T-helper 1 cell treated with Interleukin-12 subunit alpha and Interleukin-12 subunit beta and Interleukin-4 antibody, amounts not matched to agents 30 μg/mL and 1 μg/mL, for 36 hours (primary cell): ENCODE results near the gene ATP8B1.
A peak's percentile ranks its signal among the peaks of the same experiment; 100 is the strongest.

Experiments used
- H3K27ac Mint-ChIP-seq: one replicate; pipeline ENCODE4 v1.8.0; 2021; ENCODE audit warnings: mild to moderate bottlenecking, mixed read lengths
- H3K27me3 Mint-ChIP-seq: one replicate; pipeline ENCODE4 v1.8.0; 2021; ENCODE audit warnings: low read depth, mixed read lengths
- H3K36me3 Mint-ChIP-seq: one replicate; pipeline ENCODE4 v1.8.0; 2021; ENCODE audit warnings: low read depth, mixed read lengths
- H3K4me1 Mint-ChIP-seq: one replicate; pipeline ENCODE4 v1.8.0; 2021; ENCODE audit warnings: low read depth, mixed read lengths
- H3K4me3 Mint-ChIP-seq: one replicate; pipeline ENCODE4 v1.8.0; 2021; ENCODE audit warnings: mild to moderate bottlenecking, moderate library complexity, mixed read lengths
- H3K9me3 Mint-ChIP-seq: one replicate; pipeline ENCODE4 v1.8.0; 2021; ENCODE audit warnings: mixed read lengths

The ATP8B1 gene

DNA sequence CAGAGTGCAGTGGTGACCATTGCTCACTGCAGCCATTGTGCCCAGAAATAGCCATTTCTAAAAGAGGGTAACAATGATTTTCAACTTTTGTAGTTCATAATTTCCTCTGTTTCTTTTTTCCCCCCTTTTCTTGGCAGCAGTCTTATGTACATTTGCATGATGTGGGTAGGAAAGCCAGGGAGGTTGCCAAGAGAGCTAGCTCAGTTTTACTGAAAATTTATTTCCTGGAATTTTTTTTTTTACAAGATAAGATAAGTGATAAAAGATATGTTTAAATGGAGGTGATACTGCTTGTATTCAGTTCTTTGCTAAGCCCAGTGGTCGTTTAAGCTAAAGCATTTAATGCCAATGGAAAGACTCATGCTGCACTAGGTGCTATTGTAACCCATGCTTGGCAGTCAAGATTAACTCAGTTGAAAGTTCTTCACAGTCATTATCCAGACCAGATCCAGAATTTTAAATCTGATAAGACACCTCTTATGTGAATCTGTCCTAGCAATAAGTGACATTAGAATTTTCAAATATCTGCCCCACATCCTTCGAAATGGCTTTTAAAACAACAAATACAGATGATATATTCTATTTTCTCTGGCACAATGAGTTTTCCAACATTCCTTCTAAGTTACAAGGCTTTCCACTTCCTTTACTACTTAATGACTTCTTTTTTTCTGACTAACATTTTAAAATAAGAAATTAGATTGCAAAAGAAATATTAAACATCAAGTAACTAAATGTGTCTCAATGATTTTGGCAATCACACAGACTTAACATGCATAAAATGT, 4.4 kb upstream of the ATP8B1 start:
- no peak overlapping the region for H3K27ac Mint-ChIP-seq
- H3K36me3 Mint-ChIP-seq: no peaks in the 10 kb centered on the region
- H3K9me3 Mint-ChIP-seq: peaks cover 1% of the 10 kb centered on the region
- peaks cover 38% of the 10 kb centered on the region for H3K27me3 Mint-ChIP-seq
- H3K4me1 Mint-ChIP-seq: no peaks in the 10 kb centered on the region
- no peak overlapping the region for H3K4me3 Mint-ChIP-seq

DNA sequence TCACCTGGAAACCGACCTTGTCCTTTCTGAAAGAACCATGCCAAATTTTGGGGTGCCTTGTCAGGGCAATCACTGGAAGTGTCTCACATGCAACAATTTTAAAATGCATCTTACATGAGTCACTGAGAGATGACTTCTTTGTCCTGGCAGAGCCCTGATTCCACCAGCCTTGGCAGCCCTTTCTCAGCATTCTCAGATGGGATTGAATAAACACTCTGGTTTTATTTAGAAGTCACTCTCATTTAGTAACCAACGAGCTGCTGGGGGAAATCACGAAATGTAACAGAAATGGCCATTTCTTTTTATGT, 3.8 kb upstream of the ATP8B1 start:
- Mint-ChIP-seq H3K27ac (no peak overlapping the region), H3K36me3 (no peaks in the 10 kb centered on the region), H3K27me3 (peaks cover 44% of the 10 kb centered on the region), H3K9me3 (no peaks in the 10 kb centered on the region), H3K4me3 (no peak overlapping the region), H3K4me1 (peaks cover 3% of the 10 kb centered on the region)

- no peak overlapping the region for H3K27ac Mint-ChIP-seq
- no peaks in the 10 kb centered on the region for H3K36me3 Mint-ChIP-seq
- peaks cover 4% of the 10 kb centered on the region for H3K4me1 Mint-ChIP-seq
- peaks cover 50% of the 10 kb centered on the region for H3K27me3 Mint-ChIP-seq
- no peaks in the 10 kb centered on the region for H3K9me3 Mint-ChIP-seq
- no peak overlapping the region for H3K4me3 Mint-ChIP-seq
These were observed 3.3 kb upstream of the ATP8B1 start for GRCh38 chr18:57806201-57806977.

- Mint-ChIP-seq H3K27me3 (peaks cover 61% of the 10 kb centered on the region), H3K27ac (no peak overlapping the region), H3K4me1 (peaks cover 4% of the 10 kb centered on the region), H3K9me3 (no peaks in the 10 kb centered on the region), H3K36me3 (no peaks in the 10 kb centered on the region), H3K4me3 (no peak overlapping the region)
These were observed 2.0 kb upstream of the ATP8B1 start for GRCh38 chr18:57805117-57805516.

GRCh38 chr18:57804557-57804956, 1.4 kb upstream of the ATP8B1 start:
- H3K36me3 Mint-ChIP-seq: no peaks in the 10 kb centered on the region
- no peak overlapping the region for H3K4me3 Mint-ChIP-seq
- H3K27ac Mint-ChIP-seq: no peak overlapping the region
- H3K9me3 Mint-ChIP-seq: no peaks in the 10 kb centered on the region
- peaks cover 66% of the 10 kb centered on the region for H3K27me3 Mint-ChIP-seq
- H3K4me1 Mint-ChIP-seq: peaks cover 4% of the 10 kb centered on the region

DNA sequence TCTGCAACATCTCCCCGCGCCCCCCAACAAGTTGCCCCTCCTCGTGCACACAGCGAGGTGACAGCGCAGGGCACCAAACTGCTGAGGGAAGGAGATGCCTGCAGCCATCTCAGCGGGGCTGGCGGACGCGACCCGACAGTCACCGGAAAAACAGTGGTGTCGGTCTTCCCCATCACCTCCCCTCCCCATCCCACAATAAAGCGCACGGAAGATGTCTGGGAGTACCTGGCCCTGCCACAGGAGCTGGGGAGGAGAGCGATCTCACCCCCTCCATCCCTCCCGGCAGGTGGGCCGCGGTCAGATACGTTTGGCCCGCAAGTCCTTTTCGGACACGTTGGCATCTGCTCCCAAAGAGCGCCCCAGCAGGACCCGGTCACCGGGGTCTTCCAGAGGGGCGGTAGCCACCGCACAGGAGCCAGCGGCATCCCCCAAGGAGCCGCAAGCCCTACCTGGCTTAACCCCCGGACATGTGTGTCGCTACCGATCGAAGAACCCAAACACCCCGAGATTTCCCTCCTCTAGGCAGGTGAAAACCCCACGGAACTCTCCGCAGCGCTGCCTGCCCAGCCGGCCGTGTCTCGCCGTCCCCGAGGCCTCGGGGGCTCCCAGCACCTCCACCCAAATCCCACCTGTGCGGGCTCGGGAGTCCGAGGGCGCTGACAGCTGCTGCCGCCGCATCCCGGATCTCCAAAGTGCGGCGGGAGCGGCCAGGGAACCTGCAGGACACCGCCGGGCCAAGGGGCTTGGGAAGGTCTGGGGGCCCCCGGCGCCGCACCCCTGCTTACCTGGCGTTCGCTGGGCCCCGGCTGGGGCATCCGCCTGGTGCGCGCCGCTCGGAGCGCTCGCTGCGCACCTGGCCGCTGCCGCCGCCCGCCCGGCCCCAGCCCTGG, 657 bp downstream of the ATP8B1 start:
- no peak overlapping the region for H3K27ac Mint-ChIP-seq

DNA sequence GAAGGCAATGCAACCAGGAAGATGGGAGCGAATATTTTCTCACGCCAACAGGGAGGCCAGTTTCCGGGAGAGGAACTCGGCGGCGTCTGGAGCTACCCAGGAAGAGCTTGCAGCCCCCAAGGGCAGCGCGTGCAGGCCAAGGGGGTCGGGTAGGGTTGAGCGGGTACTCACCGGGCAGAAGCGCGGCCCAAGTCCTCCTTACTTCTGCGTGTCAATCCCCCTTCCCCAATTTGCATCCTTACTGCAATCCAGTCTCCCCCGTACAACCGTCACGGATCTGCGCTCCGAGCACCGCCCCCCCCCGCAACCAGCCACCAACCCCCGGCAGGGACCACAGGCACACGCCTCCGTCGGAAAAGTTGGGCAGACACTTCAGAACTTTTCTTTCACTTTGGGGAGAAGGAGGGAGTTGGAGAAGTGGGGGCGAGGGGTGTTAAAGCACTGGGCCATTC, 1.3 kb downstream of the ATP8B1 start:
- Mint-ChIP-seq H3K36me3 (no peaks in the 10 kb centered on the region), H3K4me1 (peaks cover 4% of the 10 kb centered on the region), H3K4me3 (peak overlapping the region; percentile 59), H3K27me3 (peaks cover 56% of the 10 kb centered on the region), H3K9me3 (no peaks in the 10 kb centered on the region), H3K27ac (no peak overlapping the region)

More for the DNA sequence above, 657 bp downstream of the ATP8B1 start:
- no peaks in the 10 kb centered on the region for H3K36me3 Mint-ChIP-seq
- H3K27me3 Mint-ChIP-seq: peaks cover 58% of the 10 kb centered on the region
- H3K9me3 Mint-ChIP-seq: no peaks in the 10 kb centered on the region
- H3K4me3 Mint-ChIP-seq: peak overlapping the region; percentile 59
- H3K4me1 Mint-ChIP-seq: peaks cover 4% of the 10 kb centered on the region

GRCh38 chr18:57801325-57801724, 1.8 kb downstream of the ATP8B1 start:
- H3K27ac Mint-ChIP-seq: no peak overlapping the region
- peak overlapping the region; percentile 59 for H3K4me3 Mint-ChIP-seq
- H3K9me3 Mint-ChIP-seq: no peaks in the 10 kb centered on the region
- peaks cover 58% of the 10 kb centered on the region for H3K27me3 Mint-ChIP-seq
- no peaks in the 10 kb centered on the region for H3K36me3 Mint-ChIP-seq
- H3K4me1 Mint-ChIP-seq: peaks cover 4% of the 10 kb centered on the region

DNA sequence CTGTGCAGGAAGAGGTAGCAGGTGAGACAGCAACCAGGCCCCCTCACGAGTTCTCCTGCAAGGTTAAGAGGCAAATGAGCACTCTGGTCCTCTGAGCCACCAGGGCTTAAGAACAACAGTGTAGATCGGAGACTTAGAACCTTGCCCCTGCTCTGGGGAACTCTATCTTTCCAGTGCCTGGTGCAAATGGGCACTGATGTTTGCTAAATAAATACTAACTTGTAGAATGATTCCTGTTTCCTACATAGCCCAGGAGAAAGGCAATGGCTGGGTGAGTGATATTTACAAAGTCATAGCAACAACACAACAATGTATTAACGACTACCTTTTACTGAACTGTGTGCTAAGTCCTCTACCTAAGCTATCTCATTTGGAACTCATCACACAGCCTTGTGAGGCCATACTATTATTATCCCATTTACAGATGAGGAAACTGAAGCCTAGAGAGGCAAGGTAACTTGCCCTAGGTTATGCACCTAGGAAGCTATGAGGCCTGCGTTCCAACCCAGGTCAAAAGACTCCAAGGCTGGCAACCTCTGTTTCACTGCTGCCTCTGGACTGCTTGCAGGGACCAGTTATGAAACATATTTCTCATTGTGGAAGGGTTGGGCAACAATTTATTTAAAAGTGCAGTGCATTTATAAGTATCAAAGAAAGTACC, 4.3 kb downstream of the ATP8B1 start:
- H3K9me3 Mint-ChIP-seq: peaks cover 3% of the 10 kb centered on the region
- no peak overlapping the region for H3K4me3 Mint-ChIP-seq
- peaks cover 44% of the 10 kb centered on the region for H3K27me3 Mint-ChIP-seq
- H3K36me3 Mint-ChIP-seq: no peaks in the 10 kb centered on the region
- H3K27ac Mint-ChIP-seq: no peak overlapping the region
- peaks cover 4% of the 10 kb centered on the region for H3K4me1 Mint-ChIP-seq

DNA sequence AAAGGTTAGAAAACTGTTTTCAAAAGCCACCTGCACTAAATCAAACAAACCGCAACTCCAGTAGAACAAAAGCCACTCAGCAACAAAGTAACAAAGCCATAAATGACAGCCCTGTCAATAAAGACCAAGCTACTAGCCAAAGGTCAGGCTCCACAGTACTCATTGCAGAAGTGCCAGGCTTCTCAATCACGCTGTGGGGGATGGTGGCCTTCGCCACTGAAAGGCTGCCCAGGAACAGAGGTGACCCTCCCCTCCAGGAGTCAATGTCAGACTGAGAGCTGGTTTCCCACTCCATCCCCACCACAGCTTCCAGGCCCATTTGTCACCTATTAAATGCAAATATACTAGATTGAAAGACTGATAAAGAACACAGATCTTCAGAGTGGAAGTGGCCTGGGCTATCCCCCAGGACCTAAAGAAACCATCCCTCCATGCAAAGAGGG, 5.9 kb downstream of the ATP8B1 start:
- Mint-ChIP-seq H3K9me3 (peaks cover 3% of the 10 kb centered on the region), H3K27ac (no peak overlapping the region), H3K4me1 (peaks cover 4% of the 10 kb centered on the region), H3K27me3 (peaks cover 45% of the 10 kb centered on the region), H3K36me3 (no peaks in the 10 kb centered on the region), H3K4me3 (no peak overlapping the region)

DNA sequence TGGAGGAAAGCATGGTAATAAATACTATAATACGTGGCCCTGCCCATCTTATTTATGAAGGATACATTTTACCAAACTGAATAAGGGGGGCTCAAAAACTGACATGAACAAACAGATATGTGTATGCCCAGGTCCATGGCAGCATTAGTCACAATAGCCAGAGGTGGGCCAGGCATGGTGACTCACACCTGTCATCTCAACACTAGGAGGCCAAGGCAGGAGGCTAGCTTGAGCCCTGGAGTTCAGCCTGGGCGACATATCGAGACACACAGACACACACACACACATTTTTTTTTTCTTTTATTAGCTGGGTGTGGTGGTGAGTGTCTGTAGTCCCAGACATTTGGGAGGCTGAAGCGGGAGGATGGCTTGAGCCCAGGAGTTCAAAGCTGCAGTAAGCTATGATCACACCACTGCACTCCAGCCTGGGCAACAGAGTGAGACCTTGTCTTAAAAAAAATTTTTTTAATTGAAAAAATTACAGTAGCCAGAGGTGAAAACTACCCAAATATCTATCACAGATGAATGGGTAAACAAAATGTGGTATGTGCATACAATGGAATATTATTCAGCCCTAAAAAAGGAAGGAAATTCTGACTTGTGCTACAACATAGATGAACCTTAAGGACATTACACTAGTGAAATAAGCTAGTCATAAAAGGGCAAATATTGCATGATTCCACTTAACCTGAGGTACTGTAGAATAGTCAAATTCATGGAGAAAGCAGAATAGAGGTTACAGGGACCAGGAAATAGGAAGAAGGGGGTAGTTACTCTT, 8.0 kb downstream of the ATP8B1 start:
- Mint-ChIP-seq H3K36me3 (no peaks in the 10 kb centered on the region), H3K27ac (no peak overlapping the region), H3K27me3 (peaks cover 25% of the 10 kb centered on the region), H3K9me3 (peaks cover 3% of the 10 kb centered on the region), H3K4me3 (no peak overlapping the region), H3K4me1 (no peaks in the 10 kb centered on the region)

DNA sequence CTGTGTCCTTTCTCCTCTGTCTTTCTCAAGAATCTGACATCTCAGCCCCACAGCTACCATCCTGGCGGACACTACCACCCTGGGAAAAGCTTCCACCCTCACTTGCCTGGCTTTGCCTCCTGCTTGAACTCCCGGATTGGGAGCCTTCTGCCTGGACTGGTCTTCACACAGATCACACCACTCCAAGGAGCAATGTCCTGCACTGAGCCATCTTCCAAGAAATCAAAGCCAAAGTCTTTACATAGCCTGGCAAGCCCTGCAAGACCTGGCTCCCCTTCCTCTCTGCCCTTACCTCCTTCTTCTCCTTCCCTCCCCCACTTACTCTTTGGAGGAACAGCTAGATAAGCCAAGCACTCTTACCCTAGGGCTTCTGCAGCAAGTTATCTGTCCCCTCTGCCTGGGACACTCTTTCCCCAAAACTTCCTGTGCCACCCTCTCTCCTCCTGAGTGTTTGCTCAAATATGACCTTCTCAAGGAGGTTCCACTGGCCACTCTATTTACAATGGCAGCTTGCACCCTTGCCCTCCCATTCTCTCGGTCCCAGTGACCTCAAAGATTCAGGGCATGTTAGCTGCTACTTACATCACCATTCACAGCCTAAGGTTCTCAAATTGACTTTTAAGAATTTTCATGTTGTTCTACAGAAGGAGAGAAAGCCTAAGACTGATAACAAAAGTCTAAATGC, 9.7 kb downstream of the ATP8B1 start:
- Mint-ChIP-seq H3K36me3 (no peaks in the 10 kb centered on the region), H3K27me3 (peaks cover 17% of the 10 kb centered on the region), H3K9me3 (peaks cover 3% of the 10 kb centered on the region), H3K27ac (no peak overlapping the region), H3K4me3 (no peak overlapping the region), H3K4me1 (no peaks in the 10 kb centered on the region)

GRCh38 chr18:57792631-57793301, 10.3 kb downstream of the ATP8B1 start:
- H3K27me3 Mint-ChIP-seq: peaks cover 13% of the 10 kb centered on the region
- no peaks in the 10 kb centered on the region for H3K4me1 Mint-ChIP-seq
- H3K27ac Mint-ChIP-seq: no peak overlapping the region
- peaks cover 3% of the 10 kb centered on the region for H3K9me3 Mint-ChIP-seq
- H3K4me3 Mint-ChIP-seq: no peak overlapping the region
- no peaks in the 10 kb centered on the region for H3K36me3 Mint-ChIP-seq
